HepG2 (cell line): ENCODE results near the gene MAP3K8. TPM values are rescaled to one million over a fixed set of nuclear protein-coding genes. Genes with fewer than 3 reads are reported as not detected.

ENCODE experiments used
- FOXO1 ChIP-seq: sonication (generic); formaldehyde crosslinking; IDR thresholded peaks from 2 replicates; pipeline ENCODE4 v1.4.0; 2020; ENCODE audit warnings: missing genetic modification reagents
- PHF5A ChIP-seq: IDR thresholded peaks from one replicate; pipeline ENCODE4 v1.6.1; 2018; ENCODE audit warnings: low read depth, missing genetic modification reagents; ENCODE audit not compliant: unreplicated experiment
- SP2 ChIP-seq: sonication (generic); formaldehyde crosslinking; IDR thresholded peaks from 2 replicates; pipeline ENCODE4 v1.5.1; 2020; ENCODE audit warnings: mild to moderate bottlenecking, missing genetic modification reagents
- ZBTB3 ChIP-seq: sonication (generic); formaldehyde crosslinking; IDR thresholded peaks from 2 replicates; pipeline ENCODE4 v1.4.0; 2020; ENCODE audit warnings: low read depth, mild to moderate bottlenecking, moderate library complexity, missing genetic modification reagents, borderline replicate concordance
- ZBTB44 ChIP-seq: sonication (generic); formaldehyde crosslinking; IDR thresholded peaks from 2 replicates; pipeline ENCODE4 v1.4.0; 2020; ENCODE audit warnings: missing genetic modification reagents
- ZNF142 ChIP-seq: sonication (generic); formaldehyde crosslinking; IDR thresholded peaks from 2 replicates; pipeline ENCODE4 v1.4.0; 2020; ENCODE audit warnings: missing genetic modification reagents
- ZNF205 ChIP-seq: IDR thresholded peaks from 2 replicates; pipeline ENCODE4 v1.6.1; 2018; ENCODE audit warnings: missing biosample characterization, missing genetic modification reagents
- polyA plus RNA-seq, 8 experiments: library from polyadenylated mRNA; depleted of rRNA in 3 of 8; stranded (reverse) in 7 of 8; unstranded in 1 of 8; fragments of >200 nt; fragmentation: Illumina TruSeq in 4 of 8; extraction: Trizol in 4 of 8; gene quantifications; 2 replicates each; pipeline versions ENCODE4 v1.2.1 to v1.2.3, GENCODE V29; 2011 to 2016; ENCODE audit warnings: low read depth in 4 of 8, missing spikeins in 1 of 8, mixed read lengths in 1 of 8; ENCODE audit not compliant: insufficient read depth in 1 of 8
- total RNA-seq, 5 experiments: library from RNA; depleted of rRNA; stranded (reverse); fragments of >200 nt; fragmentation: Illumina TruSeq; extraction: Trizol; gene quantifications; 2 replicates each; pipeline ENCODE4 v1.2.3, GENCODE V29; 2016; ENCODE audit warnings: low read depth in 1 of 5

The MAP3K8 gene
- total and polyA plus RNA-seq, 2 of the 13 experiments (the other 11 are each of a cell fraction or from before 2014, with no cell fraction given), result 19.3 to 37.9 TPM

GRCh38 chr10:30459283-30459682 is 25.3 kb downstream of the MAP3K8 start (continued):
- TF ChIP-seq PHF5A (CRISPR knock-in tag) (no peak), ZBTB44 (CRISPR knock-in tag) (no peak), FOXO1 (CRISPR knock-in tag) (no peak), ZBTB3 (CRISPR knock-in tag) (no peak), ZNF142 (CRISPR knock-in tag) (no peak), SP2 (CRISPR knock-in tag) (no peak), ZNF205 (CRISPR knock-in tag) (no peak)
- TF ChIP-seq, all 625 proteins: peak for 0
